CD14-positive monocyte (primary cell): Measurements from ENCODE around the gene CMSS1. TPM values are rescaled to one million over a fixed set of nuclear protein-coding genes. Genes with fewer than 3 reads are reported as not detected.

Source experiments
- DNase-seq, 3 donors: peaks; one replicate each; pipeline ENCODE4 v3.0.0-alpha.2; 2011 to 2022
- H2AFZ ChIP-seq: 2 replicates; pipeline ENCODE4 v1.6.0; 2012; ENCODE audit warnings: mild to moderate bottlenecking, low read depth, low read length, inconsistent platforms; ENCODE audit not compliant: insufficient read depth, poor library complexity, severe bottlenecking
- H3K27ac ChIP-seq, 2 donors: 1 replicate in 1 of 2; 2 replicates in 1 of 2; pipeline ENCODE4 v1.5.1; 2012 to 2013; ENCODE audit warnings: low read length in 2 of 2, control low read depth in 1 of 2, inconsistent platforms in 1 of 2, low read depth in 1 of 2, mild to moderate bottlenecking in 1 of 2
- H3K27me3 ChIP-seq, 2 donors: one replicate each; pipeline versions ENCODE4 v1.6.0 to v1.6.1; 2011 to 2013; ENCODE audit warnings: low read length in 2 of 2; ENCODE audit not compliant: control insufficient read depth in 2 of 2, insufficient read depth in 2 of 2
- H3K36me3 ChIP-seq, 2 donors: replicated peaks in 1 of 2; 1 replicate in 1 of 2; 2 replicates in 1 of 2; pipeline versions ENCODE4 v1.5.1 to v1.6.1; 2012 to 2013; ENCODE audit warnings: low read length in 2 of 2, control low read depth in 1 of 2, inconsistent platforms in 1 of 2, mild to moderate bottlenecking in 1 of 2; ENCODE audit not compliant: insufficient read depth in 2 of 2, control insufficient read depth in 1 of 2
- H3K4me1 ChIP-seq, 2 donors: 1 replicate in 1 of 2; 2 replicates in 1 of 2; pipeline versions ENCODE4 v1.5.1 to v1.6.1; 2012 to 2013; ENCODE audit warnings: low read length in 2 of 2, control low read depth in 1 of 2, inconsistent platforms in 1 of 2, mild to moderate bottlenecking in 1 of 2, moderate library complexity in 1 of 2; ENCODE audit not compliant: insufficient read depth in 2 of 2, control insufficient read depth in 1 of 2
- H3K4me2 ChIP-seq: replicated peaks from 2 replicates; pipeline ENCODE3; 2012; ENCODE audit warnings: low read length, moderate library complexity, mild to moderate bottlenecking; ENCODE audit not compliant: poor library complexity, severe bottlenecking; ENCODE audit errors: extremely low read depth
- H3K4me3 ChIP-seq, 3 experiments: fragments of 200-600 bp in 1 of 3; sonication (generic) in 1 of 3; replicated peaks in 1 of 3; 1 replicate in 2 of 3; 2 replicates in 1 of 3; pipeline ENCODE4 v1.5.1; 2011 to 2013; ENCODE audit warnings: low read length in 3 of 3, mild to moderate bottlenecking in 3 of 3, control low read depth in 2 of 3, low read depth in 2 of 3, inconsistent platforms in 1 of 3, moderate library complexity in 1 of 3
- H3K79me2 ChIP-seq: 2 replicates; pipeline ENCODE4 v1.6.0; 2012; ENCODE audit warnings: mild to moderate bottlenecking, control low read depth, inconsistent platforms, low read length, moderate library complexity; ENCODE audit not compliant: insufficient read depth
- H3K9ac ChIP-seq: 2 replicates; pipeline ENCODE4 v1.6.0; 2017; ENCODE audit warnings: low read length, mild to moderate bottlenecking; ENCODE audit not compliant: insufficient read depth, poor library complexity, severe bottlenecking
- H3K9me3 ChIP-seq, 2 donors: replicated peaks in 1 of 2; 1 replicate in 1 of 2; 2 replicates in 1 of 2; pipeline versions ENCODE4 v1.5.1 to v1.6.1; 2012 to 2013; ENCODE audit warnings: low read length in 2 of 2, control low read depth in 1 of 2; ENCODE audit not compliant: control insufficient read depth in 1 of 2, insufficient read depth in 1 of 2
- H4K20me1 ChIP-seq: 2 replicates; pipeline ENCODE4 v1.6.0; 2012; ENCODE audit warnings: mild to moderate bottlenecking, low read length, control low read depth, moderate library complexity; ENCODE audit not compliant: insufficient read depth
- H3K27ac Mint-ChIP-seq, 7 donors: one replicate each; pipeline ENCODE4 v1.8.0; 2020; ENCODE audit warnings: mild to moderate bottlenecking in 7 of 7, mixed read lengths in 7 of 7, moderate library complexity in 6 of 7, inconsistent platforms in 2 of 7
- H3K27me3 Mint-ChIP-seq, 3 donors: one replicate each; pipeline ENCODE4 v1.8.0; 2021 to 2022; ENCODE audit warnings: low read depth in 3 of 3, mild to moderate bottlenecking in 3 of 3, mixed read lengths in 3 of 3, moderate library complexity in 3 of 3, inconsistent platforms in 1 of 3
- H3K36me3 Mint-ChIP-seq, 2 donors: one replicate each; pipeline ENCODE4 v1.8.0; 2020; ENCODE audit warnings: mixed read lengths in 2 of 2, inconsistent platforms in 1 of 2, mild to moderate bottlenecking in 1 of 2
- H3K4me1 Mint-ChIP-seq: one replicate; pipeline ENCODE4 v1.8.0; 2020; ENCODE audit warnings: mild to moderate bottlenecking, mixed read lengths
- H3K4me3 Mint-ChIP-seq, 2 donors: one replicate each; pipeline ENCODE4 v1.8.0; 2020; ENCODE audit warnings: mild to moderate bottlenecking in 2 of 2, mixed read lengths in 2 of 2, moderate library complexity in 1 of 2
- H3K9me3 Mint-ChIP-seq, 7 donors: one replicate each; pipeline ENCODE4 v1.8.0; 2020 to 2022; ENCODE audit warnings: mixed read lengths in 7 of 7, mild to moderate bottlenecking in 6 of 7, moderate library complexity in 6 of 7, inconsistent platforms in 2 of 7
- CTCF ChIP-seq: fragments of 200-600 bp; IDR thresholded peaks from one replicate; pipeline ENCODE4 v1.8.0; 2022; ENCODE audit warnings: antibody characterized with exemption, mild to moderate bottlenecking
- WGBS: methylation state at CpG from one replicate; pipeline ENCODE4 v1.1.5; 2013; ENCODE audit warnings: missing lambda C conversion rate; ENCODE audit not compliant: insufficient coverage; 5-methylcytosine and 5-hydroxymethylcytosine counted together
- intact Hi-C, 2 donors: fragments of 100-400 bp; cut with micrococcal nuclease; formaldehyde crosslinking; loops; one replicate each; pipeline versions ENCODE4 v1.15.0 to v1.15.1; 2023
- polyA plus RNA-seq, 3 donors: library from polyadenylated mRNA; depleted of rRNA in 1 of 3; unstranded in 2 of 3; stranded (reverse) in 1 of 3; fragments of 300-500 nt in 2 of 3; fragments of >200 nt in 1 of 3; fragmentation: Illumina TruSeq in 2 of 3; gene quantifications; 1 replicate in 2 of 3; 2 replicates in 1 of 3; pipeline ENCODE4 v1.2.3, GENCODE V29; 2012 to 2021

Gene CMSS1
- polyA plus RNA-seq, 3 donors: 1.1 to 3.6 (median 2.2) TPM

GRCh38 chr3:100096866-100097265 is 279.2 kb downstream of the CMSS1 start:
- no peaks in the 10 kb centered on the region for H3K9me3 ChIP-seq
- H3K4me3 ChIP-seq: no peak overlapping the region
- no peak overlapping the region for H3K27ac Mint-ChIP-seq
- no peak overlapping the region for H3K4me2 ChIP-seq
- intact Hi-C loops: no loop called here
- no peaks in the 10 kb centered on the region for H3K27me3 ChIP-seq
- no peak for TF ChIP-seq CTCF
- WGBS: no CpG with 5 or more reads among the region's 2 CpGs
- H3K9ac ChIP-seq: no peak overlapping the region
- no peak overlapping the region for H3K27ac ChIP-seq
- no peak overlapping the region for H3K4me3 Mint-ChIP-seq
- no peaks in the 10 kb centered on the region for H4K20me1 ChIP-seq
- no peaks in the 10 kb centered on the region for H3K4me1 Mint-ChIP-seq
- no peak for DNase-seq
- peaks cover 0 to 2% (median 0%) of the 10 kb centered on the region in 3 donors for H3K27me3 Mint-ChIP-seq
- H3K9me3 Mint-ChIP-seq: no peaks in the 10 kb centered on the region
- no peaks in the 10 kb centered on the region for H3K36me3 Mint-ChIP-seq
- no peaks in the 10 kb centered on the region for H3K36me3 ChIP-seq
- no peak overlapping the region for H2AFZ ChIP-seq
- no peaks in the 10 kb centered on the region for H3K4me1 ChIP-seq
- no peaks in the 10 kb centered on the region for H3K79me2 ChIP-seq

GRCh38 chr3:100097919-100098783 is 280.5 kb downstream of the CMSS1 start:
- Mint-ChIP-seq H3K27me3 (peaks cover 0 to 2% (median 0%) of the 10 kb centered on the region in 3 donors), H3K4me3 (no peak overlapping the region), H3K36me3 (no peaks in the 10 kb centered on the region), H3K9me3 (no peaks in the 10 kb centered on the region), H3K4me1 (no peaks in the 10 kb centered on the region), H3K27ac (no peak overlapping the region)
- Histone ChIP-seq H3K27ac (no peak overlapping the region), H4K20me1 (no peaks in the 10 kb centered on the region), H3K4me3 (no peak overlapping the region), H3K9ac (no peak overlapping the region), H3K4me1 (no peaks in the 10 kb centered on the region), H3K27me3 (no peaks in the 10 kb centered on the region), H3K79me2 (no peaks in the 10 kb centered on the region), H2AFZ (no peak overlapping the region), H3K9me3 (no peaks in the 10 kb centered on the region), H3K4me2 (no peak overlapping the region), H3K36me3 (no peaks in the 10 kb centered on the region)
- WGBS: no CpG with 5 or more reads among the region's 6 CpGs
- no peak for TF ChIP-seq CTCF
- intact Hi-C loops: no loop called here
- DNase-seq: no peak
